Transverse colon (tissue), 4 donors: ENCODE results near the gene HAVCR2.

ENCODE experiments used
- CTCF ChIP-seq, 5 experiments: fragments of 200-600 bp in 3 of 5; fragments of 450-650 bp in 2 of 5; sonication (generic) in 3 of 5; IDR thresholded peaks; 1 replicate in 2 of 5; 2 replicates in 3 of 5; pipeline ENCODE4 v1.5.1; 2016 to 2017; ENCODE audit warnings: antibody characterized with exemption in 5 of 5, inconsistent platforms in 3 of 5, mild to moderate bottlenecking in 2 of 5, moderate library complexity in 1 of 5
- POLR2A ChIP-seq: fragments of 450-650 bp; IDR thresholded peaks from one replicate; pipeline ENCODE4 v1.6.1; 2016; ENCODE audit warnings: antibody characterized with exemption, mild to moderate bottlenecking, moderate library complexity
- POLR2AphosphoS5 ChIP-seq, 3 donors: sonication (generic); formaldehyde crosslinking; IDR thresholded peaks; one replicate each; pipeline ENCODE4 v1.6.1; 2016; ENCODE audit warnings: antibody characterized with exemption in 3 of 3

GRCh38 chr5:157108976-157109375 lies at the start of gene HAVCR2:
- TF ChIP-seq POLR2AphosphoS5 (IDR thresholded peaks at IDR 0.05) (peak in 2 of 3 donors; percentile 21 to 54), CTCF (IDR thresholded peaks at IDR 0.05) (no peak), POLR2A (peak; percentile 52)
